Natural killer cell (primary cell): Measurements from ENCODE around the gene POLDIP3. TPM values are rescaled to one million over a fixed set of nuclear protein-coding genes. Genes with fewer than 3 reads are reported as not detected.

Experiments
- ATAC-seq, 3 donors: fragments of 150-1000 bp in 2 of 3; fragments of 200-7000 bp in 1 of 3; cut with Tn5 transposase; 1 replicate in 1 of 3; 2 replicates in 2 of 3; pipeline ENCODE4 v1.10.0; 2021; ENCODE audit warnings: mild to moderate bottlenecking in 2 of 3, moderate library complexity in 2 of 3
- DNase-seq, 2 donors: peaks; one replicate each; pipeline versions ENCODE4 v3.0.0 to v3.0.0-alpha.2; 2013 to 2021; ENCODE audit warnings: mixed read lengths in 1 of 2
- H3K27ac ChIP-seq: one replicate; pipeline ENCODE4 v1.5.1; 2013; ENCODE audit warnings: mild to moderate bottlenecking, low read length
- H3K27me3 ChIP-seq: one replicate; pipeline ENCODE4 v1.6.1; 2013; ENCODE audit warnings: low read length; ENCODE audit not compliant: control insufficient read depth, insufficient read depth
- H3K36me3 ChIP-seq: one replicate; pipeline ENCODE4 v1.6.1; 2013; ENCODE audit warnings: low read length; ENCODE audit not compliant: control insufficient read depth, insufficient read depth
- H3K4me1 ChIP-seq: one replicate; pipeline ENCODE4 v1.6.1; 2013; ENCODE audit warnings: low read length; ENCODE audit not compliant: control insufficient read depth, insufficient read depth
- H3K4me3 ChIP-seq: one replicate; pipeline ENCODE4 v1.5.1; 2013; ENCODE audit warnings: low read length
- H3K9me3 ChIP-seq: one replicate; pipeline ENCODE4 v1.6.1; 2013; ENCODE audit warnings: low read length; ENCODE audit not compliant: control insufficient read depth, insufficient read depth
- H3K27ac Mint-ChIP-seq, 2 donors: one replicate each; pipeline ENCODE4 v1.8.0; 2022; ENCODE audit warnings: mild to moderate bottlenecking in 2 of 2, mixed read lengths in 2 of 2, moderate library complexity in 1 of 2
- H3K27me3 Mint-ChIP-seq, 2 donors: one replicate each; pipeline ENCODE4 v1.8.0; 2022; ENCODE audit warnings: low read depth in 2 of 2, mixed read lengths in 2 of 2
- H3K36me3 Mint-ChIP-seq: one replicate; pipeline ENCODE4 v1.8.0; 2022; ENCODE audit warnings: mixed read lengths
- H3K4me1 Mint-ChIP-seq, 2 donors: one replicate each; pipeline ENCODE4 v1.8.0; 2022; ENCODE audit warnings: mixed read lengths in 2 of 2
- H3K4me3 Mint-ChIP-seq: one replicate; pipeline ENCODE4 v1.8.0; 2022; ENCODE audit warnings: mild to moderate bottlenecking, moderate library complexity, mixed read lengths
- H3K9me3 Mint-ChIP-seq, 2 donors: one replicate each; pipeline ENCODE4 v1.8.0; 2022; ENCODE audit warnings: mixed read lengths in 2 of 2
- WGBS: methylation state at CpG from one replicate; pipeline ENCODE4 v1.1.7; 2013; ENCODE audit warnings: missing lambda C conversion rate; ENCODE audit not compliant: insufficient coverage; 5-methylcytosine and 5-hydroxymethylcytosine counted together
- intact Hi-C: fragments of 100-400 bp; cut with micrococcal nuclease; formaldehyde crosslinking; loops from one replicate; pipeline ENCODE4 v1.14.2; 2022
- total RNA-seq, 4 donors: library from RNA; stranded (reverse); fragments of 120-200 nt in 1 of 4; gene quantifications; one replicate each; pipeline versions ENCODE4 v1.2.3 to v1.2.4, GENCODE V29; 2013 to 2022
- TF ChIP-seq, protein P1 (sequence below): fragments of 200-600 bp; IDR thresholded peaks from one replicate; pipeline ENCODE4 v1.8.0; 2022; ENCODE audit warnings: antibody characterized with exemption

The POLDIP3 gene
- total RNA-seq, 3 donors from 2014 or later (not counting 1 experiment from before 2014, with no cell fraction given): 66.1 to 82.8 (median 70.8) TPM

GRCh38 chr22:42636506-42636905 is 21.8 kb upstream of the POLDIP3 start:
- intact Hi-C loops: no loop called here
- Histone ChIP-seq H3K4me1 (no peaks in the 10 kb centered on the region), H3K27me3 (no peaks in the 10 kb centered on the region), H3K27ac (no peak overlapping the region), H3K4me3 (no peak overlapping the region), H3K9me3 (no peaks in the 10 kb centered on the region), H3K36me3 (peaks cover 23% of the 10 kb centered on the region)
- Mint-ChIP-seq H3K9me3 (no peaks in the 10 kb centered on the region), H3K27me3 (no peaks in the 10 kb centered on the region), H3K36me3 (no peaks in the 10 kb centered on the region), H3K4me1 (peaks cover 0 to 6% of the 10 kb centered on the region in 2 donors), H3K4me3 (no peak overlapping the region), H3K27ac (no peak overlapping the region)
- TF ChIP-seq, protein P1, sequence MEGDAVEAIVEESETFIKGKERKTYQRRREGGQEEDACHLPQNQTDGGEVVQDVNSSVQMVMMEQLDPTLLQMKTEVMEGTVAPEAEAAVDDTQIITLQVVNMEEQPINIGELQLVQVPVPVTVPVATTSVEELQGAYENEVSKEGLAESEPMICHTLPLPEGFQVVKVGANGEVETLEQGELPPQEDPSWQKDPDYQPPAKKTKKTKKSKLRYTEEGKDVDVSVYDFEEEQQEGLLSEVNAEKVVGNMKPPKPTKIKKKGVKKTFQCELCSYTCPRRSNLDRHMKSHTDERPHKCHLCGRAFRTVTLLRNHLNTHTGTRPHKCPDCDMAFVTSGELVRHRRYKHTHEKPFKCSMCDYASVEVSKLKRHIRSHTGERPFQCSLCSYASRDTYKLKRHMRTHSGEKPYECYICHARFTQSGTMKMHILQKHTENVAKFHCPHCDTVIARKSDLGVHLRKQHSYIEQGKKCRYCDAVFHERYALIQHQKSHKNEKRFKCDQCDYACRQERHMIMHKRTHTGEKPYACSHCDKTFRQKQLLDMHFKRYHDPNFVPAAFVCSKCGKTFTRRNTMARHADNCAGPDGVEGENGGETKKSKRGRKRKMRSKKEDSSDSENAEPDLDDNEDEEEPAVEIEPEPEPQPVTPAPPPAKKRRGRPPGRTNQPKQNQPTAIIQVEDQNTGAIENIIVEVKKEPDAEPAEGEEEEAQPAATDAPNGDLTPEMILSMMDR: no peak
- no peak for DNase-seq
- no peak for ATAC-seq
- whole genome bisulfite sequencing: 98% methylated on average over 17 of the region's 17 CpGs

GRCh38 chr22:42635531-42635930 is 20.8 kb upstream of the POLDIP3 start:
- WGBS: 94% methylated on average over 3 of the region's 3 CpGs
- H3K27ac Mint-ChIP-seq: no peak overlapping the region
- DNase-seq (no peak), ATAC-seq (no peak)
- Histone ChIP-seq H3K27me3 (no peaks in the 10 kb centered on the region), H3K27ac (no peak overlapping the region), H3K4me3 (no peak overlapping the region), H3K4me1 (no peaks in the 10 kb centered on the region), H3K36me3 (peaks cover 33% of the 10 kb centered on the region), H3K9me3 (no peaks in the 10 kb centered on the region)
- peaks cover 0 to 1% of the 10 kb centered on the region in 2 donors for H3K4me1 Mint-ChIP-seq
- no peaks in the 10 kb centered on the region for H3K9me3 Mint-ChIP-seq
- no peaks in the 10 kb centered on the region for H3K27me3 Mint-ChIP-seq
- H3K36me3 Mint-ChIP-seq: no peaks in the 10 kb centered on the region
- no peak overlapping the region for H3K4me3 Mint-ChIP-seq
- intact Hi-C loops: no loop called here
- TF ChIP-seq, protein P1: no peak

- Histone ChIP-seq H3K27ac (no peak overlapping the region), H3K36me3 (peaks cover 52% of the 10 kb centered on the region), H3K4me3 (no peak overlapping the region), H3K9me3 (no peaks in the 10 kb centered on the region), H3K27me3 (no peaks in the 10 kb centered on the region), H3K4me1 (no peaks in the 10 kb centered on the region)
- H3K4me3 Mint-ChIP-seq: no peak overlapping the region
- TF ChIP-seq, protein P1: no peak
- H3K4me1 Mint-ChIP-seq: no peaks in the 10 kb centered on the region
- intact Hi-C loops: no loop called here
- ATAC-seq (no peak), DNase-seq (no peak)
- 97% methylated on average over 9 of the region's 9 CpGs for WGBS
- no peaks in the 10 kb centered on the region for H3K9me3 Mint-ChIP-seq
- H3K27me3 Mint-ChIP-seq: no peaks in the 10 kb centered on the region
- H3K27ac Mint-ChIP-seq: no peak overlapping the region
- no peaks in the 10 kb centered on the region for H3K36me3 Mint-ChIP-seq
Measured at GRCh38 chr22:42633013-42633412, 18.3 kb upstream of the POLDIP3 start.

GRCh38 chr22:42632096-42632495 is 17.4 kb upstream of the POLDIP3 start:
- no peaks in the 10 kb centered on the region for H3K9me3 ChIP-seq
- peaks cover 61% of the 10 kb centered on the region for H3K36me3 ChIP-seq
- no peaks in the 10 kb centered on the region for H3K9me3 Mint-ChIP-seq
- no peaks in the 10 kb centered on the region for H3K4me1 ChIP-seq
- no peak overlapping the region for H3K4me3 Mint-ChIP-seq
- DNase-seq: no peak
- no peak overlapping the region for H3K4me3 ChIP-seq
- 94% methylated on average over 13 of the region's 13 CpGs for WGBS
- H3K4me1 Mint-ChIP-seq: no peaks in the 10 kb centered on the region
- H3K36me3 Mint-ChIP-seq: no peaks in the 10 kb centered on the region
- no peaks in the 10 kb centered on the region for H3K27me3 ChIP-seq
- intact Hi-C loops: no loop called here
- TF ChIP-seq, protein P1: no peak
- no peak overlapping the region for H3K27ac ChIP-seq
- no peaks in the 10 kb centered on the region for H3K27me3 Mint-ChIP-seq
- H3K27ac Mint-ChIP-seq: no peak overlapping the region
- no peak for ATAC-seq
